H1 (cell line): Measurements from ENCODE around the gene TXNDC11. TPM values are rescaled to one million over a fixed set of nuclear protein-coding genes. Genes with fewer than 3 reads are reported as not detected.

Experiments
- ATF2 ChIP-seq: IDR thresholded peaks from 2 replicates; pipeline ENCODE4 v1.6.1; 2012; ENCODE audit warnings: low read length, inconsistent platforms
- CBX5 ChIP-seq: fragments of 300-800, 300-1000 bp; sonication (generic); IDR thresholded peaks from 2 replicates; pipeline ENCODE4 v1.7.1; 2016; ENCODE audit warnings: antibody characterized with exemption, low read length, low read depth
- polyA plus RNA-seq, 7 experiments: library from polyadenylated mRNA; depleted of rRNA in 3 of 7; stranded (reverse) in 5 of 7; unstranded in 2 of 7; fragments of >200 nt in 5 of 7; fragments of 200-250 nt in 2 of 7; gene quantifications; 1 replicate in 5 of 7; 2 replicates in 1 of 7; 4 replicates in 1 of 7; pipeline versions ENCODE4 v1.2.1 to v1.2.3, GENCODE V29; 2011 to 2013; ENCODE audit warnings: missing spikeins in 2 of 7, mixed read lengths in 2 of 7
- total RNA-seq: library from RNA; stranded (reverse); fragmentation: NEBNext Ultra II Directional; extraction: Animal tissue kit (Norgen Biotek cat#: 25700); gene quantifications from 2 replicates; pipeline ENCODE4 v1.2.1, GENCODE V29; 2021

TXNDC11 gene
- total and polyA plus RNA-seq, 2 of the 8 experiments (the other 6 are each of a cell fraction or from before 2014, with no cell fraction given): 13.5 to 13.8 TPM

GRCh38 chr16:11679941-11680911, 62.4 kb downstream of the TXNDC11 start (continued):
- TF ChIP-seq ATF2 (no peak), CBX5 (no peak)
